ENCODE results near the gene TCOF1.

Gene TCOF1

DNA sequence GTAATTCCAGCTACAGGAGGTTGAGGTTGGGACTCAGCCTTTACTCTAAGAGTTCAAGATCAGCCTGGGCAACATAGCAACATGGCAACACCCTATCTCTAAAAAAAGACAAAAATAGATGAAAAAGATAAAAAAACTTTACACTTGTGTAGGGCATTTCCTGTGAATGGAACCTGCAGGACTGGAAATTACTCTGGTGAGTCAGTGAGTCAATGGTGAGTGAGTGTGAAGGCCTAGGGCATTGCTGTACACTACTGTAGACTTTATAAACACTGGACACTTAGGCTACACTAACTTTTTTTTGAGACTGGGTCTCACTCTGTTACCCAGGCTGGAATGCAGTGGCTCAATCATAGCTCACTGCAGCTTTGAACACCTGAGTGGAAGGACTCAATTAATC lies 35.3 kb upstream of the TCOF1 start:
- FAIRE-seq = no peak
- DNase-seq (ENCODE audit: insufficient read length, low spot score) = no peak

DNA sequence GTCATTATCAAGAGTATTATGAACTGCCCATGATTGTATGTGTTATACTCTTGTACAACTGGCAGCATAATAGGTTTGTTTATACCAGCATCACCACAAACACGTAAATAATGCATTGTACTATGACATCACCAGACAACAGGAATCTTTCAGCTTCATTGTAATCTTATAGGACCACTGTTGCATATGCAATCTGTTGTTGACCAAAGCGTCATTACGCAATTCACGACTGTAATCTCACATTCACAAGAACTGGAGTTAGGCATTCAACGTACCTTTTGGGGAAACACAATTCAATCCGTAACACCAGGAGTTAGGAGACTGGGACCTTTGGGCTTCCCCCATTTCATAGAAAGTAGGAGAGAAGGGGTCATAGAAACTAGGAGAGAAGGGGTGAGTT lies 34.4 kb upstream of the TCOF1 start:
- FAIRE-seq = no peak
- DNase-seq (ENCODE audit: insufficient read length, low spot score) = no peak

DNA sequence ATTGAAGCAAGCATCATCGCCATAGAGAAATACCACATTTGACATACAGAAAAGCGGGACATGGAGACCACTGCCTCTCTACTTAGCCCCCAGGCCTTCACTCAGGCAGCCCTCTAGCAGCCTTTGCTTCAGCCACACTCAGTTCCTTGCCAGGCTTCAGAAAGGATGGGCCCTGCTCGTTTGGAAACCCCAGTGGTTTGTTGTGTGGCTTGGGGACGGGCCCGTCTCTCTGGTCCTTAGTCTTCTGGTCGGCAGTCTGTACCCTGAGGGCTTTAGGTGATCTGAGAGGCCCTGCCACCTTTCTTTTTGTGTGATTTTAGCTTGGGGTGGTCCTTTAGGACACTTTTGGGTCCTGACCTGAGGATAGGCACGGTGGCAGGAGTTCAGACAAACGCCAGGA lies 33.7 kb upstream of the TCOF1 start:
- DNase-seq (ENCODE audit: insufficient read length, low spot score) (no peak), FAIRE-seq (no peak)

DNA sequence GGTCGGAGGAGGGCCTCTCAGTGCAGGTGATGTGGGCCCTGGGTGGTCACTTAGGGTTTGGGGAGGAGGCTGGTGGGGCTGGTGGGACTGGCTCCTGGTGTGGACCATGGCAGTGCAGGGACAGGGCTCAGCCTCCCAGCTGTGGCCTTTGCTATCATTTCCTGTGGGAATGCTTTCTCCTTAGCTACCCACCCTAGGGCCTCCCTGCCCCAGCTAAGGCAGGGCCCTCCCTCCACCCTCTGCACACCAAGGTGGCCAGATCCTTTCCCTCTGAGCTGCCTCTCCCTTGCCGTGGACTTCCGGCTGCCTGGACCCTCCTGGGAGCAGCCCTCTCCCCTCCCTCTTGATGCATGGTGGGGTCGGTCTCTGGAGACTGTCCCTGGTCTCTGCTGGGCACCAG lies 32.1 kb upstream of the TCOF1 start:
- FAIRE-seq (no peak), DNase-seq (ENCODE audit: insufficient read length, low spot score) (no peak)

DNA sequence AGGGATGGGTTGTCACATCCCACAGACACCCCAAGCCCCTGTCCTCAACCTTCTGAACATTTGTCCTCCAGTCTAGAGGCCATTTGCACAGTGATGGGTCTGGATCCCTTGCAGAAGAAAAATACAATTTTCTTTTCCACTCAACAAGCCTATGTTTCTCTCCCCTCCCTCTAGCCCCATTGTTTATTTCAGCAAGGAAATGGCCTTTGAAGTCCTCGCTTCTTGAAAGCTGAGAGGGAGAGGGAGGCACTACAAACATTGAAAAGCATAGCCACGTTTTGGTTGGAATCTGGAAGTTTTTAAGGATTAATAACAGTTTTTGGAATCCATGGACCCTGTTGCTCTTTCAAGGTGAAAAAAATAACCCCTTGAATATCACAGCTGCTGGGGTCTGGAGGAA lies 30.8 kb upstream of the TCOF1 start:
- no peak for DNase-seq (ENCODE audit: insufficient read length, low spot score)
- FAIRE-seq = no peak

DNA sequence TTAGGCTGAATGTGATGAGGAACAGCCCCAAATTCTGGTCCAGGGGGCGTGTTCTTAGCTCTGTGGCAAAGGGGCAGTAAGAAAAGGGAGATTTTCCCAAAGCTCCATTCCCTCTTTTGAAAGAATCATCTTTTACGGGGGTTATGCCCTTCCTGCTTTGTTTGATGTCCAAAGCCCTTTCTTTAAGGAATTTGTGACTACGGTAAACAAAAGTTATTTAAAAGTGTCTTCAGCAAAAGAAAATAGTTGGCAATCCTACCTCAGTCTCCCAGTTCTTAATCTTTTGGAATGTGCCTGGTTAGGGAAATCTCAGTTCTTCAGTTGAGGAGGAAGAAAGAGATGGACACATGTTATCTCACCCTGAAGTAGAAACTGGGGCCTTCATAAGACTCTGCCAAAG lies 30.4 kb upstream of the TCOF1 start:
- DNase-seq (ENCODE audit: insufficient read length, low spot score) = no peak
- FAIRE-seq = no peak

DNA sequence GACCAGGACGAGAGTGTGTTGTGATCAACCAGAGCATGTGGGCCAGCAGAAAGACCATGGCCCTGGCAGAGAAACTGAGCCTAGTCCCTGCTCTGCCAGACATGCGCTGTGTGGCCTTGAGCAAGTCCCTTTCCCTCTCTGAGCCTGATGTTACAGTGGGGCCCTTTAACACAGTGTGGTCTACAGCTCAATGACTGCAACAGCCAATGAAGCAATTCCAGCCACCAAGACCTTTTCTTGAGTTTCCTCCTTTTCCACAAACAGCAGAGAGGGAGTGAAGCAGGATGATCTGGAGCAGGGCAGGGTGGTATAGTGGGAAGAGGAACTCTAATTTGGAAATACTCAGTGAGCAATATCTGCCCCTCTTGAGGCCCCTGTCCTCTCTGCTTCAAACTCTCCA lies 29.0 kb upstream of the TCOF1 start:
- no peak for DNase-seq (ENCODE audit: insufficient read length, low spot score)
- FAIRE-seq = no peak

DNA sequence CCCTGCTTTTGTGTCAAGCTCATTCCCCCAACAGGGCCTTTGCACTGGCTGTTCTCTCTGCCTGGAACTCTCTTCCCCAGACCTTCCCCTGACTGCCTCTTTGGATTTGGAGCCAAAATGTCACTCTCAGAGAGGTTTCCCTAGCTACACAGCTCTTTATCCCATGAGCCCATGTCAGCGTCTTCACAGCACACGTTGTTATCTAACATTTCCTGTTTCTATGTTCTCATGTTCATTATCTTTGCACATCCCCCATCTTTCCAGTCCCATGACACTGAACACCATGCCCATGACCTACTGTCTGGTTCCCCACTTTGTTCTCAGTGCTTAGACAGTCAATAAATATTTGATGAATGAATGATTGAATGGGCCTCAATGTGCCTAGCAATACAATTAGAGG lies 28.5 kb upstream of the TCOF1 start:
- no peak for DNase-seq (ENCODE audit: insufficient read length, low spot score)
- no peak for FAIRE-seq

DNA sequence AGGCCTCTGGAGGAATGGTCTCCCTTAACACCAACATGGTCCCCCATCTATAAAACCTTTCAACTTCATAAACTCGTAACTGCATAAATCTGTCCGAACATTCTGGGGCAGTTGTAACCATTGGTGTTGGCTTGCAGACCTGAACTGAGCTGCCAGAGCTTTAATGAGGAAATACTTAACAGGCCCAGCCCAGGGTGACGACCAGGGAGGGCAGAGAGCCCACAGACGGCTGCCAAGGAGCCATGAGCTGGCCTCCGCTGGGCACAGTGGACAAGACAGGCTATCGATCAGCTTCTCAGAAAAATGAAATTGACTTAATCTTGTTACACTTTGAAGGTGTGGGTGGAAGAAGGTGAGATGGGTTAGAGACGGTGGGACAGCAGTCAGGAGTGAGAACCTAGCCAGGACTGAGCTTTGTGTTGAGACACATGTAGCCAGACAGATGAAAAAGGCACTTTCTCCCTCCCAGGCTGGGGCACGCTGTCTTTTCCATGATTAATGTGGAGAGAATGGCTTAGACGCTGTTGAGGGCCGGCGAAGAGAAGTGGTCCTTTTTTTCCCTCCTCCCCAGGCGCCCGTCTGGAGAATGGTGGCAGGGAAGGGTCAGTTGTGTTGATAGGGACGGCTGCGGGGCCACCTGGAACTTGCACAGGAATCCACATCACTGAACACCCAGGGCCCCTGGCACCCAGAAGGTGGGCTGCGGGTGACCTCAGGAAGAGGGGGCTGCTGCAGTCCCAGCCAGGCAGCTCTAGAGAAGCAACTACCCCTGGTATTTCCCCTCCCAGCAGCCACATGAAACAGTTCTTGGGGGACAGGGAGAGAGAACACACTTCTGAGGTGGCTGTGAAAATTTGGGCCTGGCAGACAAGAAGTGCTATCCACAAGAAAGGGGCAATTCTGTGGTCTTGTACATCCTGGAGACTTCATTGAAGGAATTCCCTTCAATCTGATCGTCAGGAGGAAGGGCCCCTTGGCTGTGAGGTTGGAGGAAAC lies 27.3 kb upstream of the TCOF1 start:
- no peak for FAIRE-seq
- no peak for DNase-seq (ENCODE audit: insufficient read length, low spot score)

DNA sequence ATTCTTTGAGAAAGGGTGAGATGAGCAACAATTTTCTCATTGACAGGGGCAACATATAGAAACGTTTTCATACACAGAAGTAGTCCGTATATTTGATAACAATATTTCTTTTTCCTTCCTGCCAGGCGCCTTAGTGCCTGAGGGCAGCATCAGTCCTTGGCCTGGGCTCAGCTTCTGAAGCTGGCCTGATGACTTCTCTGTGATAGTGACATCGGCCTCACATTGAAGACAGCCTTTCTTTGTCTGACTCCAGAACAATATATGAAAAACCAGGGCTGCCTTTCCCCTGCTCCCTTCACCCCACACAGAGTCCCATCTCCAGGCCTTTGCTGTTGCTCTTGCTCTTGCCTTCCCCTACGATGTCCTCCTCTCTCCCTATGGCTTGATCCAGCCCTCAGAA lies 24.1 kb upstream of the TCOF1 start:
- DNase-seq (ENCODE audit: insufficient read length, low spot score) = no peak
- no peak for FAIRE-seq

DNA sequence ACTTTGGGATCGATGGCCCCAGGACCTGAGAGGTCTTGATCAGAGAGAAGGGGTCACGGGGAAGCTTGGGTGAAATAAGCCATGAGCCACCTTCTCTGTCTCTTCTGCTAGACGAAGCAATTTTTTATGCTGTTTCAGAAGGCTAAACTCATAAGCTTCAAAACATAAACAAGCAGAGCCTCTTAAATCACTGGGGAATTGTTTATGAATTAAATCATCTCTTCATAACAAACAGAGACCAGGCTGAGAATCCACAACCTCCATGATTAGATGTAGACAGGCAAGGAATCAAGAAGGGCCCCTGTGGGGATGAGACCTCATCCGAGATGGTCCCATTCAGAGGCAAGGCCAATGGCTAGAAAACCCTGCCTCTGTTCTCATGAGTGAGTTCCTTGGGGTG lies 21.7 kb upstream of the TCOF1 start:
- no peak for FAIRE-seq

DNA sequence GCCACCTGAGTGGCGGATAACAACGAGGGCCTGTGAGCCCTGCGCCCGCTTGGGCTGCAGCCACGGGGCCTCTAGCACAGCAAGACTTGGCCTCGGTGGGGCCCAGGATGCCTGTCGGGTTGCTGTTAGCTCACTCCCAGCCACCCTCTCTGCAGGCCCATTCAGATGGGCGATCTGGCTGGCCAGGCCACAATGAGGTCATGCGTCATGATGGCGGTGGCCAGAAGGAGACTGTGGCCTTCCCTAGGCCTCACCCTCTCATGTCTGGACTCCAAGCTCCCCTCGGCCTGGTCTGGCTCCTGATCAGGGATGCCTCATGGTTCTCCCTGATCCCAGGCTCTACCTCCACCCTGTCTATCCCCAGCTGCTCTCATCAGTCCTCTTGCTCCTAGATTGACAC lies 19.0 kb upstream of the TCOF1 start:
- DNase-seq (ENCODE audit: insufficient read length, low spot score) (no peak), FAIRE-seq (no peak)

More for the DNA sequence above, 21.7 kb upstream of the TCOF1 start:
- DNase-seq (ENCODE audit: insufficient read length, low spot score) = no peak

DNA sequence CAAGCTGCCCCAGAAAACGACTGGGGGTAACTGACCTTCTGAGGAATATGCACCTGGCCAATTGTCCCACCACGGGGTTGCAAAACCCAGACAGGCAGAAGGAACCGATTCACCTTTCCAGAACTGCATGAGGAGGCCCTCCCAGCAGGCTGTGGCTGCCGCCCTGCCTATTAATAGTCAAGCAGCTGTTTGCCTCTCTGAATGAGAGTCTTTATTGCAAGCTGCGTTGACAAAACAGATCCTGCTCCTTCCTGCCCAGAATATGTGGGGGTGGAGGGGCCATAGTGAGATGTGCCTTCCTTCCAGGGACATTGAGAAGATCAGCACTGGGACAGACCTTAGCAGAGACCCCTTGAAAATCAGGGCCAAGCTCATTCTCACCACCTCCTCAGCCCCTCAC lies 18.3 kb upstream of the TCOF1 start:
- no peak for DNase-seq (ENCODE audit: insufficient read length, low spot score)
- FAIRE-seq = no peak

DNA sequence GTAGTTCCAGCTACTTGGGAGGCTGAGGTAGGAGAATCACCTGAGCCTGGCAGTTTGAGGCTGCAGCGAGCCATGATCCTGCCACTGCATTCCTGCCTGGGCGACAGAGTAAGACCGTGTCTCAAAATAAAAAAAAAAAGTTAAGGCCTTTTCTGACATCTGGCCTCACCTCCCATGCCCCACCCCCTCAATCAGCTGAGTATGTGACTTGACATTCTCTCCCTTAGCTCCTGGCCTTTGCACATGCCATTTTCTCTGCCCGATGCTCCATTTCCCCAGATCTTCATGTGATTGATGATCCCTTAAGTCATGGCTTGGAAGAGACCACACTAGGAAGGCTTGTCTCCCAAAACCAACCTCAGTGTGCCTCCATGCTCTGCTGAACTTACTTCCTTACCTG lies 17.7 kb upstream of the TCOF1 start:
- FAIRE-seq (no peak), DNase-seq (ENCODE audit: insufficient read length, low spot score) (no peak)

DNA sequence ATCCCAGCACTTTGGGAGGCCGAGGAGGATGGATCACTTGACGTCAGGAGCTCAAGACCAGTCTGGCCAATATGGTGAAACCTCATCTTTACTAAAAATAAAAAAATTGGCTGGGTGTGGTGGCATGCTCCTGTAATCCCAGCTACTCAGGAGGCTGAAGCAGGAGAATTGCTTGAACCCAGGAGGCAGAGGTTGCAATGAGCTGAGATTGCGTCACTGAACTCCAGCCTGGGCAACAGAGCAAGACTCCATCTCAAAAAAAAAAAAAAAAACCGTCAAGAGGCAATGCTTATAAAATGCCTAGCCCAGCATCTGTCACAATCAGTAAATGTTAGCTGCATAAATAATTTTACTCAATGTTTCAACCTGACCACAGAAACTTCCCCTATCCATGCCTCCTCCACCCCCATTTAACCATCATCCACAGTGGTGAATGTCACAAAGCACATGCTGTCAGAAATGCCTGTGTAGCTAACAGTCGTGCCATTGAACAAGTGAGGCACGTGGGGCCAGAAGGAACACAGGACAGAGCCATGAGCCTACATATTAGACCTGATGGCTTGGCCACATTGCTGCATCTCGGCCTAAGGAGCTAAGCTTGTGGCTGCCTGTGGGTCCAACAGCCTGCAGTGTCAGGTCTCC lies 16.8 kb upstream of the TCOF1 start:
- FAIRE-seq (no peak), DNase-seq (ENCODE audit: insufficient read length, low spot score) (no peak)

DNA sequence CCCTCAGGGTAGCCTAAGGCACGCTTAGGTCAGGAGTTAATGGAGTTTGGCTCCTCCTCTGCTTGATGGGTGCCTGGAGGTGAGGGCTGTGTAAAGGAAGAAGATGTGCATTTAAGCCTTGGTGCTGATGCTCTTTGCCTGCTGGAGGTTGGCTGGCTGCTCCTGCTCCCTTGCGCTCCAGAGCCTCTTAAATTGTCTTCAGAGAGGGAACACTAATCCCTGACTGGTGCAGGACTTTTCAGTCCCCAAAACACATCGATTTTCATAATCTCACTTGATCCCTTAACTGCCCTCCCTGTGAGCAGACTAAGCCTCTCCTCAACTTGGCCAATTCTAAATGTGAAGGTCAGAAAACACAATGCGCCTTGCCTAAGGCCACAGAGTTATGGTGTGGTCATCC lies 16.2 kb upstream of the TCOF1 start:
- no peak for FAIRE-seq

DNA sequence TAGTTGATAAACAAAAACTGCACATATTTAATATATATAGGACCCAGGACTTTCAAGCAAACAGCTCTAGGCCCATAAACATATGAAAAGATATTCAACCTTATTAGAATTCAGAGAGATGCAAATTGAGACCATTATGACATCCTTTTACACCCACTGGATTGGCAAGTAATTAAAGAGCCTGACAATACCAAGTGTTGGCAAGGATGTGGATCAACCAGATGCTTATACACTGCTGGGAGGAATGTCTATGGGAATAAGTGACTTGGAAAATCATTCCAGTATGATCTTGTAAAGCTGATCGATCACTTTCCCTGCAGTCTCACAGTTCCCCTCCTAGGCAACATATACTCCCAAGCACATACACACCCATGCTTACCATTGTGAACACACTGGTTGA lies 15.5 kb upstream of the TCOF1 start:
- DNase-seq (ENCODE audit: insufficient read length, low spot score) (no peak), FAIRE-seq (no peak)

More for the DNA sequence above, 16.2 kb upstream of the TCOF1 start:
- DNase-seq (ENCODE audit: insufficient read length, low spot score) = no peak

DNA sequence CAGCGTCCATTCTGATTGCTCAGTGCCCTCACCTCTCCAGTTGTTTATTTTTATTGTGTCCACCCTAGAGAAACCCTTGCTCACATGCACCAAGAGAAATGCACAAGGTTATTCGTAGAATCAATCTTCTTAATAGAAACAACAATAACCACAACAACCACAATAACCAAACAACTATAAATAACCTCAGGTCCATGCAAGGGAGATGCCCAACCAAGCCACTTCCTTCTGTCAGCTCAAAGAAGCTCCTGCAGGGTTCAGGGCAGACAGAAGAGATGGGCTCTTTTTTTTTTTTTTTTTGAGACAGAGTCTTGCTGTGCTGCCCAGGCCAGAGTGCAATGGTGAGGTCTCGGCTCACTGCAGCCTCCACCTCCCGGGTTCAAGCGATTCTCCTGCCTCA lies 14.9 kb upstream of the TCOF1 start:
- no peak for DNase-seq (ENCODE audit: insufficient read length, low spot score)
- FAIRE-seq = no peak

DNA sequence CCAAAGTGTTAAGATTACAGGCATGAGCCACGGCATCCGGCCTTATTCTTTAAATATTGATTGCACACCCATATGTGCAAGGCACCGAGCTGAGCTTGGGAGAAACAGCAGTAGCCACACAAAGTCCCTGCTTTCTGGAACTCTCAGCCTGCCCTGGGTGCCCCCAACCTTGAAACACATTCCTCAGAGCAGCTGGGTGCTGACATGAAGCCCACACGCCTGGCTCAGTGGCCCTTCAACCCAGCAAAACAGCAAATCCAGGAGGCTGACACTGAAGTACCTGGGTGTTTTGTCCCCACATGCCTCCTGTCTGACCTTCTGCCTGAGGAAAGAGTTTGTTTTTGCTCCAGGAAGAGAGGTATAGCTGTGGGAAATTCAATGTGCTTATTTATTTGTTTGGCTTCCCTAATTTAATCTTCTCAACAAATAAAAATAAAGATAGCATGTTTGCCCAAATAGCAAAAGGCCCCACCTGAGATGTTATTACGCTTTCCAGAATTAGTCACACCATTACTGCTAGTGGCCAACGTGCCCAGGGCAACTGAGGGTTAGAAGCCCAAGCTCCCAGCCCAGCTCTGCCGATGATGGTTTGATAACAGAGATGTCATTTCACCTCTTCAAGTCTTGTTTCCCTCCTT lies 13.4 kb upstream of the TCOF1 start:
- DNase-seq (ENCODE audit: insufficient read length, low spot score) (no peak), FAIRE-seq (no peak)

DNA sequence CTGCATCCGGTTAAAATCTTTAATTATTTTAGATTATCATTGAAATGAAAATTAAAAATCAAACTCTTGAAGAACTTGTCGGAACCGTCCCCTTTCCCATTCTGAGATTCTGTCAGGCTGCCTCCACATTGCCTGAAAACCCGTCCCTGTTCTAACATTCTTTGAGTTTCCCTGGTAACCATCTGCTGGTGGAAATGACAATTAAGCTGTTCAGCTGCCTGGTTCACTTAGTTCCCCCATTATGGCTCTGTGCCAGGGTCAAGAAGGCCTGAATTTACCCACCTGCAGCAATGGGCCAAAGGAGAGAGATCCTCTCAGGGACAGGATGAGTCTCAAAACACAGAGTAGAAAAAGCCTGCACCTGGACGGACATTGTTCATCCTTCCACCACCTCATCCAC lies 11.8 kb upstream of the TCOF1 start:
- no peak for DNase-seq (ENCODE audit: insufficient read length, low spot score)
- FAIRE-seq = no peak

DNA sequence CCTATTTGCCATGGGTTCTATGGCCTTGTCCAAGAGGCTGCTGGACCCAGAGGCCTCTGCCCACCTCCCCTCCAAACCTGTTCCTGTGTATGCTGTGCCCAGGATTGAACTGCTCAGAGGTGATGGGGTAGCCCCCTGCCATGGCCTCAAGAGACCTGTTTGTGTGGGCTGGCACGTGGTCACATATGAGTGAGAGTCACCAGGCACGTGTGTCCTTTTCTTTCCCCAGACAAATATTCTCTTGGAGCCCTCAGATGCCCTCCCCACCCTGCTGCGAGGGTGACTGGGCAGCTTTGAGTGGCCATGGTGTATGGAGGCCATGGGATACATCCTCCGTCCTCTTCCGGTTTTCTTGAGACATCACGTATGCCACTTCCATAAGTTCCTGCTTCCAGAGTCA lies 10.9 kb upstream of the TCOF1 start:
- no peak for FAIRE-seq
- no peak for DNase-seq (ENCODE audit: insufficient read length, low spot score)

DNA sequence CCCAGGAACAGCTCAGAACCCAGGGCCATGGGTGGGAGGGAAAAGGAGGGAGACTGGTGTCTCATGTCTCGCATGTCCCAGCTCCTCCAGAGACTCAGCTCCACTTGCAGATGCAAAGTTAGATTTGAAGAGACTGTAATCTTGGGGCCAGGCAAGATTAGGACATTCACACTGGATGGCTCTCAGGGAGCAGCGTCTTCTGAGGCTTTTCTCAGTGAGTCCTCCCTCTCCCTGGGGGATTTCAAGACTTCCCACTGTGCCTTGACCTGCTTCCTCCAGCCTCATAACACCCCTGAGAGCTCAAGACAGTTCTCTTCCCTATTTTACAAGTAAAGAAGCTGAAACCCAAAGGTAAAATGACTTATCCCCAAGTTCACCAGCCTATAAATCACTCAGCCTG lies 10.5 kb upstream of the TCOF1 start:
- FAIRE-seq (no peak), DNase-seq (ENCODE audit: insufficient read length, low spot score) (no peak)

Measured in GM19239 (cell line).